ENCODE measurements around the gene AGFG1.
"Not testable (repeated sequence)": the region's sequence is repeated elsewhere in the genome, so short reads cannot be mapped to it uniquely, and the experiment has no call there.

Gene AGFG1

DNA sequence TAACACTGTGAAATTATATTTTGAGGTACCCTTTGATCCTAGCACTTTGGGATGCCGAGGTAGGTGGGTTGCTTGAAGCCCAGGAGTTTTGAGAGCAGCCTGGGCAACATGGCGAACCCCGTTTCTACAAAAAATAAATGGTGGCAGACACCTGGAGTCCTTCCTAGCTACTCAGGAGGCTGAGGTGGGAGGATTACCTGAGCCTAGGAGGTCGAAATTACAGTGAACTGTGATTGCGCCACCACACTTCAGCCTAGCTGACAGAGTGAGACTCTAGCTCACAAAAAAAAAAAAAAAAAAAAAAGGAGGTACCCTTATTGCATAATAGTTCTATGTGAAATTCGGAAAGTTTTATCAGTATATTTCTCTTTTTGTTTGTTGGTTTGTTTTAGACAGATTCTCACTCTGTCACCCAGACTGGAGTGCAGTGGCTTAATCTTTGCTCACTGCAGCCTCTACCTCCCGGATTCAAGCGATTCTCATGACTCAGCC lies 67.6 kb downstream of the AGFG1 start:
- DNase-seq: no peak

DNA sequence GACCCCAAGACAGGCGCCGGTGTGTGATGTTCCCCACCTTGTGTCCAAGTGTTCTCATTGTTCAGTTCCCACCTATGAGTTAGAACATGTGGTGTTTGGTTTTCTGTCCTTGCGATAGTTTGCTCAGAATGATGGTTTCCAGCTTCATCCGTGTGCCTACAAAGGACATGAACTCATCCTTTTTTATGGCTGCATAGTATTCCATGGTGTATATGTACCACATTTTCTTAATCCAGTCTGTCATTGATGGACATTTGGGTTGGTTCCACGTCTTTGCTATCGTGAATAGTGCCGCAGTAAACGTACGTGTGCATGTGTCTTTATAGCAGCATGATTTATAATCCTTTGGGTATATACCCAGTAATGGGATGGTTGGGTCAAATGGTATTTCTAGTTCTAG lies 68.4 kb downstream of the AGFG1 start:
- not testable (repeated sequence) for DNase-seq

DNA sequence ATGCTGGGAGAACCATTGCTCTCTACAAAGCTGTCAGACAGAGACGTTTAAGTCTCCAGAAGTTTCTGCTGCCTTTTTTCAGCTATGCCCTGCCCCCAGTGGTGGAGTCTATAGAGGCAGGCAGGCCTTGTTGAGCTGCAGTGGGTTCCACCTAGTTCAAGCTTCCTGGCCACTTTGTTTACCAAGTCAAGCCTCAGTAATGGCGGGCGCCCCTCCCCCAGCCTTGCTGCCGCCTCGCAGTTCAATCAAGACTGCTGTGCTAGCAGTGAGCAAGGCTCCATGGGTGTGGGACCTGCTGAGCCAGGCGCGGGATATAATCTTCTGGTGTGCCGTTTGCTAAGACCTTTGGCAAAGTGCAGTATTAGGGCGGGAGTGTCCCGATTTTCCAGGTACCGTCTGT lies 74.0 kb downstream of the AGFG1 start:
- no peak for DNase-seq

DNA sequence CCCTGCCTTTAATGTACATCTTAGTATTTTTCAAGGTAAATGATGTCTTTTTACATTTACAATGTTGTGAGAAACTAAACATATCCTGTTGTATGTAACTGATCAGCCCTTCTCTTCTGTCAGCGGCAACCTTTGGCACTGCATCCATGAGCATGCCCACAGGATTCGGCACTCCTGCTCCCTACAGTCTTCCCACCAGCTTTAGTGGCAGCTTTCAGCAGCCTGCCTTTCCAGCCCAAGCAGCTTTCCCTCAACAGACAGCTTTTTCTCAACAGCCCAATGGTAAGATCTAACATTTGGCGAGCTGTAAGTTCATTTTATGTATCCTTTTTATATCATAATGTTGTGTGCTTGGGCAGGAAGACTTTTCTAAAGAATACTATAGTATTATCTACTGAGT lies 79.9 kb downstream of the AGFG1 start:
- DNase-seq: no peak

DNA sequence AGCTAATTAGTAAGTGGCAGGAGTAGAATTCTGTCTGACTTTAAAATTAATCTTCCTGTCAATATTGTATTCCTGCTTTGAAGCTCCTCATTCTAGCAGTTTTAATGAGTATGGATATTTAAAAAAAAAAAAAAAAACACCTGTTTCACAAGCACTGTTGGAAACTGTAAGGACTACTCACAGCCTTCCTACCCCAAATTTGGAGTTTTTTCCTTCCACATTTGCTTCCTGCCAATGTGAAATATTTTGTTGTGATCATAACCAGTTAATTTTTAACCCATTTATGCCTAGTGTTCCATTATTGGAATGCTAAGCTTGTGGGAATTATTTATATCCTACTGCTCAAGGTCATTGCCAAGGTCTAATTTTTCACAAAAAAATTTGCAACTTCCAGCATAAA lies 90.6 kb downstream of the AGFG1 start:
- DNase-seq: no peak

DNA sequence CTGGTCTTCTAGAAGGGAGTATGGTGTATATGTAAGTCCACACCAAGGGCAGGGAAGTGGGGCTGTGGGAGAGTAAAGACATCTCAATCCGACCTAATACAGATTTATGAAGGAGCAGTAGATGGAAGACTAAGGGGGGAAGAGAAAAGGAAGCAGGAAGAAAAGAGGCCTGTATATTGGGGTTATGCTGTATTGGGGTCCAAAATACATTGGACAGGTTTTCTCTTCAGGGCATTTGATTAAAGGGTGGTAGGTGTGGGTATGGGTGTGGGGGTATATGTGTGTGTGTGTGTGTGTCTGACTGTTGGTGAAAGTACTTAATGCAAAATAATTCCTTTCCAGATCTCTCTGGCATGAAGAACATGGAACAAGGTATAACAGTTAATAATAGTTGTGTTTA lies 93.1 kb downstream of the AGFG1 start:
- DNase-seq: no peak

DNA sequence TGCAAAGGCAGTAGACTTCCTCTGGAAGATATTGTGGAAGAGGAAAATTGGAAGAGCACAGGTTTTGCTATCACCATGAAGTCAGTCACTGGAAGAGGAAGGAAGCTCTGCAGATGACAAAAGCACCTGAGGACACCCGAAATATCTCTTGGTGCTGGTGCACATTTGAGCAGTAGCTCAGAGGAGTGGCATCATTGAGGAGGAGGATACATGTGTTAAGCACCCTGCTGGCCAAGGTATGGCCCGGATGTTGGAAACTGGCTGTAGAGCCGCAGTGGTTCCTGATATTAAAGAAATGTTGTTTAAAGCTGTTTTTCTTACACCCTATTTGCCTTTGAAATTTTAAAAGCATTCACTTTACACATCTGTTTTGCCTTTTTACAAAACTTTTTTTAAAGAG lies 94.1 kb downstream of the AGFG1 start:
- DNase-seq: no peak

DNA sequence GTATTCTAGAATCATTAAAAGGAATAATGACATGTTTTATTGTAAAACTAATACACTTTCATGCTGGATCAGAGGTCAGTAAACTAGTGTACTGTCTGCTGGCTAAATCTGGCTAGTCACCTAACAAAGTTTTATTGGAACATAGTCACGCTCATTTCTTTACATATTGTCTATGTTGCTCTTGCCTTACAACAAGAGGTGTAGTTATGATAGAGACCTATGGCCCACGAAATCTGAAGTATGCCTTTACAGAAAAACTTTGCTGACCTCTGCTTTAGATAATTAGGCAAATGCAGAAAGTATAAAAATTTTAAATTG lies 96.9 kb downstream of the AGFG1 start:
- no peak for DNase-seq

DNA sequence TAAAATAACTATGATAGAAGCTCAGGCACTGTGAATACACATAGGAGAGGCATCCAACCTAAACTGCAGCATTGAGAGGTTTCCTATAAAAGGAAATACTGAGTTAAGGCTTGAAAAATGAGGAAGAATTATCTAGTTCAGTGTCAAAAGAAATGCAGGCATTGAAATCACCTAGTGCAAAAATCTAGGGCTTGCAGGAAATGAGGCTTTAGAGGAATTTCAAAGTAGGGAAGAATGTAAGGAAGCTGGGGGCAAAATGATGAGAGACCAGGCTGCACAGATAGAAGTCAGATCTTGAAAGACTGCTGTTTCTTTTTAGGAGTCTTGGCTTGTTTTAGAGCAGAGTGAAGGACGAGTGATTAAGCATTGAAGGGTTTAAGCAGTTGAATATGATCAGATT lies 98.7 kb downstream of the AGFG1 start:
- DNase-seq: no peak

DNA sequence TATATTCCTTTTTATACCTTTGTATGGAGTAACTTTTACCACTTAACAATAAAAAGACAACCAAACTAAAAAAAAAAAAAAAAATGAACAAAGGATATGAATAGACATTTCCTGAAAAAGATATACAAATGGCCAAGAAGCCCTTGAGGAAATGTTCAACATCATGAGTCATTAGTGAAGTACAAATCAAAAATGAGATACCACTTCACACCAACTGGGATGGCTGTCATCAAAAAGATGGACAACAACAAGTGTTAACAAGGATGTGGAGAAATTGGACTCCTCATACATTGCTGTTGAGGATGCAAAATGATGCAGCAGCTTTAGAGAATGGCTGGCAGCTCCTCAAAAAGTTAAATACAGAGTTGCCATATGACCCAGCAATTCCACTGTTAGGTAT lies 104.2 kb downstream of the AGFG1 start:
- no peak for DNase-seq

DNA sequence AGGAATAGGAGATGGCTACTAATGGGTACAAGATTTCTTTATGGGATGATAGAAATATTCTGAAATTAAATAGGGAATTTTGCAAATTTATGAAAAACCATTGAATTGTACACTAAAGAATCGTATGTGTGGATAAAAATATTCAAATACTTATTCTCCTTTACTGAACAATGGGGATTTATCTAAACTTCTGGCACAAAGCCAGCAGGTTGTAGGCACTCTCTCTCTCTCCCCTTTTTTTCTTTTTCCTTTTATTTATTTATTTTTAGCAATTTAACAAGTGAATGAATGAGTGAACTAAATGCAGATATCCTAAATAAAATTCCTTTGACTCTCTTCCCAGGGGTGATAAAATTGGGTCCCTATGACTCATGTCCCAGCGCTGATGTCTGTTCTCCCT lies 104.9 kb downstream of the AGFG1 start:
- DNase-seq: no peak

DNA sequence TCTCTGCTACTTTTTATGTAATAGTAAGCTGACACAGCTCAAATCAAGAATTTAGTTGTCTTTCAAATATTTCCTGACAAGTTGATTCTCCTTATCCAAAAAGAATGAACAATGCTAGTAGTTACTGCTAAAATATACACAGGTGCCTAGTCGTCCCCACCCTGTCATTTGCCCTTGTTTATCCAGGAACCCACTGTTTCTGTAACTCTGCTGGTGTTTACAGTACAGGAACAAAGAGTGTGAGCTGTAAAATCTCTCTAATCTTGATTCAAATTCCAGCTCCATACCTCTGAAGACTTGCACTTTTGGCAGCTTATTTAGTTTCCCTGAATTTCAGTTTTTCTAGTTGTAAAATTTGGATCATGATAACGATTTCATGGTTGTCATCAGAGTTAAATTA lies 105.6 kb downstream of the AGFG1 start:
- DNase-seq: no peak

DNA sequence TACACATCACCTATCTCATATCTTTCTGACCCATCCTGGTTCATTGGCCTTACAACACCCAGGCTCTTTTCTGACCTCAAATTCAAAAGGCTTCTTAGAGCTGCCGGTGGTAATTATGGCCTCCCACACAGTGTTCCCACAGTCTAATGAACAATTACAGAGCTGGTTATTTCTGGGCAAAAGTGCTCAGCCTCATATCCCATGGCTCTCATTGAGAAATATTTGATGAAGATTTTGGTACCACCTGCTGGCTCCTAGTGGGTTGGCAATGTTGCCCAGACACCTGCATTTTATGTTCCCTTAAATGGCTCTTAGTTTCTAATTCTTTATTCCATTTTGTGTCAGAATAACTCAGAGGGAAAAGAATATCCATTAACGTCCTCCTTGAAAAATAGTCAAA lies 106.7 kb downstream of the AGFG1 start:
- peak in 1 of 2 experiments; percentile 6 for DNase-seq

DNA sequence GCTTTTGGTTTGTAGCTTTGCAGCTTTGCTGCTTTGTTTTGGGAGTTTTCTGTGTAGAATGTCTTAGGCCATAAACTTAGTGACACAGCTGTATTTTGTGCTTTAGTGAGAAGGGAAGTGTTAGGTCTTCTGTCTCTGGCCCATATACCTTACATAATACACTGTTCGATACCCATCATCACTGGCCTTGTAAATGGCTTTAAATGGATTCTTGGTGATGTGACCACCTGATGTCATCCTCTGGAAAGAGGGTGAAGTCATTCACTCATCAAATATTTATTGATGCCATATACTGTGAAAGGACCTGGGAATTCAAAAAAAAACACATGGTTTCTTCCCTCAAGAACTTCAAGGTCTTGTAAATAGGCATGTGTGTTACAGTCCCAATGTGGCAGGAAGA lies 107.8 kb downstream of the AGFG1 start:
- no peak for DNase-seq

DNA sequence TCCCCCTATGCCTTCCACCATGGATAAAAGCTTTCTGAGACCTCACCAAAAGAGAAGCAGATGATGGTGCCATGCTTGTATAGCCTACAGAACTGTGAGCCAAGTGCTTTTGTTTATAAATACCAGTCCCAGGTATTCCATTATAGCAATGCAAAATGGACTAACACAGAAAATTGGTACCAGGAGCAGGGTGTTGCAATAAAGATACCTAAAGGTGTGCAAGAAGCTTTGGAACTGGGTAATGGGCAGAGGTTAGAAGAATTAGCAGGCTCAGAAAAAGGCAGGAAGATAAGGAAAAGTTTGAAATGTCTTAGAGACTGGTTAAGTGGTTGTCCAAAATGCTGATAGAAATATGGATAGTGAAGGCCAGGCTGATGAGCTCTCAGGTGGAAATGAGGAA lies 110.4 kb downstream of the AGFG1 start:
- DNase-seq: no peak

DNA sequence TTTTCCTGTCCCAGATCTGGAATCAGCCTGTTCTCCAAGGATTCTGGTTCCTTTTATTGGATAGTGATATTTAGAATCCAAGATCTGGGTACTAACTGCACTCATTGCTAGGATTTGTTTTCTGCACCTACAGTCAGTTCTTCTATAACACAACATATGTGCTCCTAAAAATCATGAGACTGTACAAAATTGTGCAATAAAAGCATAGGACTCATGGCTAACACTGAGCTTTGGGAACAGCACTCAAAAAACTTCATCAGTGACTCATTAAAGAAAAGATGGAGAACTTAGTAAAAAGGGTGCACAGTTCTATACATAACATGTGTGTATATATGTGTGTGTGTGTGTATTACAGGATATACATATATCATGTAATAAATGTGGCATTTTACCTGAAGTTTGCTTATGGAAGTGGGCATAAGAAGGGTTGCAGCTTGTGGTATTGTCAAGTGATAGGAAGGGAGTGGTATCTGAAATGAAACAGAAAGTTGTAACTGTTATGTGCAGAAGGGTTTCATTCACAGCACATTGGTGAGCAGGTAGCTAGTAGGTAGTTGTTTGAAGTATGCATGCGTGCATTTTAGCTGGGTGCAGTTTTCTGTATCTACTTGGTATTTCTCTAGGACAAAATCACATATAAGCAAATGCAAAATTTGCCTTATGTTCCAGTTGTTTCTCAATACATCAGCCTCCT lies 120.9 kb downstream of the AGFG1 start:
- DNase-seq: no peak

DNA sequence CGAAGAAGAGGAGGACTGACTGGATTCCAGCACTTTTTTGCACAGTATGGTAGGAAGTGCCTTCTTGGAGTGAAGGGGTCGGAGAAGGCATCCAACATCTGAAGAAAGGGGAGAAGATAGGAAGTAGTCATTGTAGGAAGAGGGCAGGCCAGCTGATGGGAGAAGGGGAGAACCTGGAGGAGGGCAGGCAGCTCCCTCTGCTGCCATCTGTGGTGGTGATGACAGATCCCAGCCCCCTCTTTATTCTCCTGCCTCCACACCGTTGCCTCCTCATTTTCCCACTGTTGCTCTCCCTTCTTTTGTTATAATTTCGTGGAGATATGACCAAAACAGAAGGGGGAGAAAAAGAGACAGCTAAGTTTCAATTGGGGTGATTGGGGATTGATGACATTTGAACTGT lies 123.8 kb downstream of the AGFG1 start:
- no peak for DNase-seq

DNA sequence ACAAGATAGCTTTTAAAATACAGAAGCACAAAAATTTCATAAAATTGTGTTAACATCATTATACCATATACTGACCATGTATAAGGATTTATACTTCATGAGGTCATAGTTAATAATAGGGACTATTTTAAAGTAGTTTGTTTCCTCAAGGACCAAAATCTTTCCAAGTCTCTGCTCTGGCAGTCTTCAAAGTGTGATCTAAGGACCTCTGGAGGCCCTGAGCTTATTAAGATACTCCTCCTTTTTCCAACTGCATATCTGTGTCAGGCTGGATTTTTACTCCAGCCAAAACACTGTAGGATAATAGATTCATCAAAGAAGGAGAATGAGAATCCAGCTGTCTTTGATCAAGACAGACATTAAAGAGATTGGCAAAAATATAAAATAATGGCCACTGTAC lies 125.1 kb downstream of the AGFG1 start:
- DNase-seq: no peak

DNA sequence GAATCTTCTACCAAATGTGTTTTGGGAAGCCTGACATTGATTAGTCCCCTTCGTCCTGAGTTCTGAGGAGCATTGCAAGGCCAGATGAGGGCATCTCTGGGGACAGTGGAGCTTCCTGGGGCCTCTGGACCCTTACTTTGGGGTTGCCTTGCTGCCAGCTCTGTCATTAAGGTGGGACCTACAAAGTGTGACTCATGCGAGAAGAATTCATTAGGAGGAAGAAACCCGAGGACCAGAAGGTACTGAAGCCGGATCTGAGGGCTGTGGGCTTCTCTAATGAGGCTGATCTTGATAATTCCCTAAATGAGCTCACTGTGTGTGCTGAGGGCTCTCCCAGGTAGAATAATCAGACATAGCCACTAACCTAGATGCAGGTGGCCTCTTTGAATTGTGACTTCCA lies 126.0 kb downstream of the AGFG1 start:
- DNase-seq: no peak

DNA sequence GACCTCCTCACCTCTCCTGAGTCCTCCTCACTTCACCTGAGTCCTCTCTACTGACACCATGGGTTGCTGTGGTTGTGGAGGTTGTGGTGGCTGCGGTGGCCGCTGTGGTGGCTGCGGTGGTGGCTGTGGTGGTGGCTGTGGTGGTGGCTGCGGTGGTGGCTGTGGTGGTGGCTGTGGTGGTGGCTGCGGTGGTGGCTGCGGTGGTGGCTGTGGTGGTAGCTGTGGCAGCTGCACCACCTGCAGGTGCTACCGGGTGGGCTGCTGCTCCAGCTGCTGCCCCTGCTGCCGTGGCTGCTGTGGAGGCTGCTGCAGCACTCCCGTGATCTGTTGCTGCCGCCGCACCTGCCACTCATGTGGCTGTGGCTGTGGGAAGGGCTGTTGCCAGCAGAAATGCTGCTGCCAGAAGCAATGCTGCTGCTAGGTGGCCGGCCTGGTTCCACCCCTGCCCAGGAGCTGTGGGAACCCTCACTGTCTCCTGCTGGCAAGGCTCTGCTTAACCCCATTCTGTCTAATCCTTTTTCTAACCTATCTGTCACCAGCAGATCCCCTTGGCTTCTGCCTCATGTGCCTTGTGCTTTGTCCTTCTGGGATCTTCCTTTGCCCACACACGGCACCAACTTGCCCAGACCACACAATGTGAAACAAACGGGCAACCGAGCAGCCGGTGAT lies 127.0 kb downstream of the AGFG1 start, which contains the start of gene SCYGR2:
Gene SCYGR2, plus strand, starts transcription at position 59 of the 669 bp plus-strand sequence. Its CDS starts 0 bp downstream, at position 59.
- not testable (repeated sequence) for DNase-seq

DNA sequence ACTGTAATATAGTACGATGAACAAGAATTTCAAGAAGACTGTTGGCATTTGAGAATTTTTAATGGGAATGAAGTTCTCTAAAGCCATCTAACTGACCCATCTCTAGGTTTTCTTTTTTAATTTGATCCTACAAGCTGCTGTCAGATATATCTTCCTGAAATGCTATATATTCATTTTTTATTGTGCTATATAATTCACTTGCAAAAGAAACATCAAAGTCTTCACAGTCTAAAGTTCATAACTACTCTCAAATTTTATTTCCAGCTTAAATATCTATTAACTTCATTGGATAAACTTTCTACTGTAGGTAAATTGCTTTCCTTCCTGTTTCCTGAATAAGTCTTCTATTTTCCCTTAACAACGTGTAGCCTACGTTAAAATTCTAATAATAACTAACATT lies 130.4 kb downstream of the AGFG1 start:
- no peak for DNase-seq

DNA sequence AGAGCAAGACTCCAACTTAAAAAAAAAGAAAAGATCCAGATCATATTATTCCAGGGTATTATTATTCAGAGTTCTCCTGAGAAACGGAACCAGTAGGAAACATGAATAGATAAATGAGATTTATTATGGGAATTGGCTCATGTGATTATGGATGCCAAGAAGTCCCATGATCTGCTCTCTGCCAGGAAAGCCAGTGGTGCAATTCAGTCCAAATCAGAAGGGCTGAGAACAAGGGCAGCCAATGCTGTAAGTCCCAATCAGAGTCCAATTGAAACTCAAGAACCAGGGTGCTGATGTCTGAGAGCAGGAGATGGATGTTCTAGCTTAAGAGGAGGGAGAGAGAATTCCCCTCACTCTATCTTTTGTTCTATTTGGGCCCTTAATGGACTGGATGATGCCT lies 134.5 kb downstream of the AGFG1 start:
- no peak for DNase-seq

DNA sequence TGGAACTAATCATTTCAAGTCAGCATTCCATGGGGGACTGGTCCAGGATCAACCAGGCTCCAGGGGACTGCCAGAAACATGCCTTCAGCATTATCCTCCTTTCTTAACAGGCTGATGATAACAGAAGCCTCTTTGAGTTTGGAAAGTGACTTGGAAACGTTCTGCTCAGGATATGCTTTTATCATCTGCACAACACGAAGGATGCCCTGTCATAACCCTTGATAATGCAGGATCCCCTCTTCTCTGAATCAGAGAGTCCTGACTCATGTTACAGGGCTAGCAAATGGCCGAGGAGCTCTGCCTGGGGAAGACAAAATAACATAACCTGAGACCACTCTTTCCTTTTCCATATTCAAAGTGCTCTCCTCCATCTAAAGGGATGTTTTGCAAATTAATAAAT lies 136.0 kb downstream of the AGFG1 start:
- DNase-seq: no peak

DNA sequence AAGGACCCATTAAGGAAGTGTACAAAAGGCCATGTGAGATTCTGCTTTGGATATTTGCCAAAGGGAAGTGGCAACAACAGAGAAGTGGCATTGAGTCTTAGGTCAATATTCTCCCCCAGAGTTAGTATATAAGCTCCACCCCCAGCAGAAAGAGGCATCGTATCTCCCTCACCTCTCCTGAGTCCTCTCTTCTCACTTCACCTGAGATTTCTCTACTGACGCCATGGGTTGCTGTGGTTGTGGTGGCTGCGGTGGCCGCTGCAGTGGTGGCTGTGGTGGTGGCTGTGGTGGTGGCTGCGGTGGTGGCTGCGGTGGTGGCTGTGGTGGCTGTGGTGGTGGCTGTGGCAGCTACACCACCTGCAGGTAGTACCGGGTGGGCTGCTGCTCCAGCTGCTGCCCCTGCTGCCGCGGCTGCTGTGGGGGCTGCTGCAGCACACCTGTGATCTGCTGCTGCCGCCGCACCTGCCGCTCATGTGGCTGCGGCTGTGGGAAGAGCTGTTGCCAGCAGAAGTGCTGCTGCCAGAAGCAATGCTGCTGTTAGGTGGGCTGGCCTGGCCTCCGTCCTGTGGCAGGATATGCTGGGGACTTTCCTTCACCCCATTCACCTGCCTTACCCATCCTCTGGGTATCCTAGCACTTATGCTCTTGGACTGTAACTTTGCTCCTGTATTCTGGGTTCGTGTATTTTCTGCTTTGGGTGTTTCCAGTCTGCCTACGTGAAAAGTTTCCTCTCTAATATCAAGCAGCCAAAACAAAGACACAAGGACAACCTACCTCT lies 136.8 kb downstream of the AGFG1 start:
- DNase-seq: no peak

Measured in NCI-H524 (cell line).